ENCODE data around the gene ZNG1A. TPM values are rescaled to one million over a fixed set of nuclear protein-coding genes. Genes with fewer than 3 reads are reported as not detected.

The ZNG1A gene
- total RNA-seq = 10 to 100 TPM; 23.7 to 29.4 TPM

GRCh38 chr9:178970-179383, at the start of gene ZNG1A:
TSS of gene ZNG1A (minus strand) at chr9:179056. CDS start at chr9:178969, 87 bp downstream.

DNA sequence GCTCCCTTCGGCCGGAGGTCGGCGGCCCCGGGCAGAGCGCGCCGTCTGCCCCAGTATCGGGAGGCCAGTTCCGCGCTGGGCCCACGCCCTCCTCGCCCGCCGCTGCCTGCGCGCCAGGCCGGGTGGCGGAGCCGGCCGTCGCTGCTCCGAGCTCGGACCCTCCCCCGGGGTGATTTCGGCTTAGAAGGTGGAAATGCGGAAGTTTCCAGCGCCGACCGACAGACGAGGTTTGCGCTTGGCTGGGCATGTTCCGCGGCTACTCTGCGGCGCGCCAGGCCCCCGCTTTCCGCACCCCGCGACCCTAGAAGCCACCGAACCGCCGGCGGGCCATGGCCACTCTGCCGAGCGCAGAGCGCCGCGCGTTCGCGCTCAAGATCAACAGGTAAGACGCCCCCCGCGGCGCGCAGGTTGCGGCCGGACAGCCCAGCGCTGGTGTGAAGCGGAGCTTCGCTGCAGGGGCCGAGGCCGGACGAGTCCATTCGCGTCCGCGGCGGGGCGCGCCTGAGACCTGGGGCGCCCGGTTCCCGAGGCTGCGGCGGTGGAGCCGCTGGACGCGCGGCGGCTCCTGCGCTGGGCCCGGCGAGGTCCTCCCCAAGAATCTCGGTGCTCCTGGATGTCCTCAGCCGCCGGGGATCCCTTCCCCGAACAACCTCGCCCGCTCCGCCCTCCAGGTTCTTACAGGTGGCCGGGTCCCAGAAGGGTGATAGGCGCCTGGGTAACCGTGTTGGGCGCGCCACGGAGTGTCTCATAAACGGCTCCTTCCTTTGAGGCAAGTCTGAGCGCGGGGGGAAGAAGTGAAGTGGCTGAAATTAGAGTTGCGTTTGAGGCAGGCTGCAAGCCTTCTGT, 36.0 kb upstream of the ZNG1A start, which contains the start of gene DOCK8:
TSS of gene DOCK8 (plus strand) at position 218 of the 846 bp plus-strand sequence. CDS start at position 330, 112 bp downstream.

GRCh38 chr9:117995-118467, 60.8 kb downstream of the ZNG1A start, which contains the start of gene FOXD4:
TSS of gene FOXD4 (minus strand) at chr9:118417. CDS start at chr9:118119, 298 bp downstream.

Other genes starting within 250 kb of the ZNG1A start
- gene WASHC1, start 149.6 kb downstream of the ZNG1A start, total RNA-seq = 10 to 100 TPM; 24.2 to 26.5 TPM
- under 1 TPM in 1 of 2 experiments, not detected in 1; 0.13 TPM for gene FOXD4, start 60.6 kb downstream of the ZNG1A start, total RNA-seq
- 100 to 1,000 TPM; 318 TPM for gene DOCK8, start 35.8 kb upstream of the ZNG1A start, total RNA-seq

All from activated naive CD4-positive, alpha-beta T cell treated with anti-CD3 and anti-CD28 coated beads, Interleukin-2, amount 10 ng/mL, durations not matched to agents 5 hours and 36 hours (primary cell).